Testis (tissue), 2 donors: ENCODE measurements around the gene GAK.

Experiments used
- CTCF ChIP-seq, 3 experiments: fragments of 450-650 bp in 2 of 3; fragments of 200-600 bp in 1 of 3; sonication (generic) in 1 of 3; IDR thresholded peaks; one replicate each; pipeline ENCODE4 v1.5.1; 2016 to 2019; ENCODE audit warnings: antibody characterized with exemption in 3 of 3, mild to moderate bottlenecking in 2 of 3, moderate library complexity in 1 of 3
- POLR2A ChIP-seq: fragments of 450-650 bp; IDR thresholded peaks from one replicate; pipeline ENCODE4 v1.6.1; 2017; ENCODE audit warnings: antibody characterized with exemption, mild to moderate bottlenecking, moderate library complexity

GRCh38 chr4:946517-947471 is 14.7 kb upstream of the GAK start:
- no peak for TF ChIP-seq CTCF (IDR thresholded peaks at IDR 0.05)
- no peak for TF ChIP-seq POLR2A
